IPS-20b (cell line): ENCODE measurements around the gene CNOT2.
"Not testable (repeated sequence)": the region's sequence is repeated elsewhere in the genome, so short reads cannot be mapped to it uniquely, and the experiment has no call there.

Experiments
- H3K27ac ChIP-seq: one replicate; pipeline ENCODE4 v1.5.1; 2013; ENCODE audit warnings: low read length
- H3K27me3 ChIP-seq: 2 replicates; pipeline ENCODE4 v1.6.1; 2013; ENCODE audit warnings: mild to moderate bottlenecking, low read length, inconsistent platforms; ENCODE audit not compliant: insufficient read depth
- H3K36me3 ChIP-seq: 2 replicates; pipeline ENCODE4 v1.6.1; 2013; ENCODE audit warnings: low read depth, mild to moderate bottlenecking, inconsistent platforms, low read length, moderate library complexity; ENCODE audit not compliant: insufficient read depth
- H3K4me1 ChIP-seq: 2 replicates; pipeline ENCODE4 v1.6.1; 2013; ENCODE audit warnings: mild to moderate bottlenecking, control low read depth, inconsistent platforms, low read length, moderate library complexity; ENCODE audit not compliant: insufficient read depth
- H3K4me3 ChIP-seq: 2 replicates; pipeline ENCODE4 v1.5.1; 2013; ENCODE audit warnings: mild to moderate bottlenecking, low read length, inconsistent platforms
- H3K9ac ChIP-seq: 2 replicates; pipeline ENCODE4 v1.6.1; 2013; ENCODE audit warnings: low read depth, mild to moderate bottlenecking, inconsistent platforms, low read length, moderate library complexity
- H3K9me3 ChIP-seq: 2 replicates; pipeline ENCODE4 v1.6.1; 2013; ENCODE audit warnings: mild to moderate bottlenecking, low read depth, low read length, inconsistent platforms; ENCODE audit not compliant: insufficient read depth

Gene CNOT2

GRCh38 chr12:70272510-70272909 lies 29.3 kb downstream of the CNOT2 start:
- Histone ChIP-seq H3K4me1 (peaks cover 6% of the 10 kb centered on the region), H3K36me3 (no peaks in the 10 kb centered on the region), H3K4me3 (no peak overlapping the region), H3K9ac (no peak overlapping the region), H3K9me3 (no peaks in the 10 kb centered on the region), H3K27ac (no peak overlapping the region), H3K27me3 (no peaks in the 10 kb centered on the region)

GRCh38 chr12:70275045-70275444 lies 31.8 kb downstream of the CNOT2 start:
- Histone ChIP-seq H3K9ac (no peak overlapping the region), H3K27me3 (no peaks in the 10 kb centered on the region), H3K9me3 (no peaks in the 10 kb centered on the region), H3K4me3 (no peak overlapping the region), H3K36me3 (peaks cover 18% of the 10 kb centered on the region; the same call in 1 of the 2 replicates), H3K27ac (no peak overlapping the region), H3K4me1 (peaks cover 5% of the 10 kb centered on the region; the same call in 1 of the 2 replicates)

GRCh38 chr12:70277973-70278372 lies 34.7 kb downstream of the CNOT2 start:
- no peaks in the 10 kb centered on the region for H3K9me3 ChIP-seq
- H3K27ac ChIP-seq: no peak overlapping the region
- no peak overlapping the region for H3K4me3 ChIP-seq
- H3K36me3 ChIP-seq: peaks cover 22% of the 10 kb centered on the region; the same call in 1 of the 2 replicates
- H3K9ac ChIP-seq: no peak overlapping the region
- no peaks in the 10 kb centered on the region; the same call in 1 of the 2 replicates for H3K4me1 ChIP-seq
- no peaks in the 10 kb centered on the region for H3K27me3 ChIP-seq

GRCh38 chr12:70278945-70279344 lies 35.7 kb downstream of the CNOT2 start:
- no peak overlapping the region for H3K4me3 ChIP-seq
- H3K36me3 ChIP-seq: peaks cover 22% of the 10 kb centered on the region; the same call in 1 of the 2 replicates
- no peaks in the 10 kb centered on the region for H3K27me3 ChIP-seq
- no peak overlapping the region for H3K9ac ChIP-seq
- H3K27ac ChIP-seq: no peak overlapping the region
- no peaks in the 10 kb centered on the region for H3K9me3 ChIP-seq
- no peaks in the 10 kb centered on the region; the same call in 1 of the 2 replicates for H3K4me1 ChIP-seq

- H3K27me3 ChIP-seq: no peaks in the 10 kb centered on the region
- no peak overlapping the region for H3K9ac ChIP-seq
- H3K36me3 ChIP-seq: peaks cover 26% of the 10 kb centered on the region
- no peaks in the 10 kb centered on the region for H3K9me3 ChIP-seq
- H3K4me3 ChIP-seq: no peak overlapping the region
- no peaks in the 10 kb centered on the region; the same call in 1 of the 2 replicates for H3K4me1 ChIP-seq
- no peak overlapping the region for H3K27ac ChIP-seq
Measured at GRCh38 chr12:70283232-70283631, 40.0 kb downstream of the CNOT2 start.

GRCh38 chr12:70288817-70289216 lies 45.6 kb downstream of the CNOT2 start:
- Histone ChIP-seq H3K27me3 (no peaks in the 10 kb centered on the region), H3K36me3 (peaks cover 6% of the 10 kb centered on the region), H3K27ac (no peak overlapping the region), H3K9me3 (no peaks in the 10 kb centered on the region), H3K4me1 (peaks cover 21% of the 10 kb centered on the region), H3K4me3 (no peak overlapping the region), H3K9ac (no peak overlapping the region)

- no peak overlapping the region for H3K27ac ChIP-seq
- no peaks in the 10 kb centered on the region for H3K27me3 ChIP-seq
- H3K9ac ChIP-seq: no peak overlapping the region
- H3K4me1 ChIP-seq: peaks cover 21% of the 10 kb centered on the region
- H3K4me3 ChIP-seq: no peak overlapping the region
- peaks cover 6% of the 10 kb centered on the region for H3K36me3 ChIP-seq
- H3K9me3 ChIP-seq: no peaks in the 10 kb centered on the region
Measured at GRCh38 chr12:70290116-70290515, 46.9 kb downstream of the CNOT2 start.

GRCh38 chr12:70292017-70292776 lies 49.0 kb downstream of the CNOT2 start:
- Histone ChIP-seq H3K4me3 (no peak overlapping the region), H3K27ac (no peak overlapping the region)

GRCh38 chr12:70304684-70305555 lies 61.7 kb downstream of the CNOT2 start:
- H3K4me3 ChIP-seq, H3K27me3 ChIP-seq, H3K27ac ChIP-seq, H3K4me1 ChIP-seq, H3K36me3 ChIP-seq, H3K9ac ChIP-seq: not testable (repeated sequence)
- H3K9me3 ChIP-seq: peaks cover 16% of the 10 kb centered on the region

More at GRCh38 chr12:70292017-70292776, 49.0 kb downstream of the CNOT2 start:
- Histone ChIP-seq H3K36me3 (no peaks in the 10 kb centered on the region), H3K9me3 (no peaks in the 10 kb centered on the region), H3K27me3 (no peaks in the 10 kb centered on the region), H3K4me1 (peaks cover 21% of the 10 kb centered on the region), H3K9ac (no peak overlapping the region)

- no peak overlapping the region for H3K27ac ChIP-seq
- H3K9me3 ChIP-seq: peaks cover 16% of the 10 kb centered on the region
- no peaks in the 10 kb centered on the region for H3K4me1 ChIP-seq
- peaks cover 9% of the 10 kb centered on the region for H3K36me3 ChIP-seq
- H3K4me3 ChIP-seq: no peak overlapping the region
- no peak overlapping the region for H3K9ac ChIP-seq
- H3K27me3 ChIP-seq: no peaks in the 10 kb centered on the region
Measured at GRCh38 chr12:70305794-70306193, 62.6 kb downstream of the CNOT2 start.

GRCh38 chr12:70306676-70307075 lies 63.4 kb downstream of the CNOT2 start:
- Histone ChIP-seq H3K9ac (no peak overlapping the region), H3K9me3 (peaks cover 16% of the 10 kb centered on the region), H3K27me3 (no peaks in the 10 kb centered on the region), H3K36me3 (peaks cover 15% of the 10 kb centered on the region), H3K4me1 (no peaks in the 10 kb centered on the region), H3K27ac (no peak overlapping the region), H3K4me3 (no peak overlapping the region)
